ENCODE measurements around the gene RASGRP4. TPM values are rescaled to one million over a fixed set of nuclear protein-coding genes. Genes with fewer than 3 reads are reported as not detected.

The RASGRP4 gene
- total RNA-seq, 1 experiment from 2014 or later = not detected

DNA sequence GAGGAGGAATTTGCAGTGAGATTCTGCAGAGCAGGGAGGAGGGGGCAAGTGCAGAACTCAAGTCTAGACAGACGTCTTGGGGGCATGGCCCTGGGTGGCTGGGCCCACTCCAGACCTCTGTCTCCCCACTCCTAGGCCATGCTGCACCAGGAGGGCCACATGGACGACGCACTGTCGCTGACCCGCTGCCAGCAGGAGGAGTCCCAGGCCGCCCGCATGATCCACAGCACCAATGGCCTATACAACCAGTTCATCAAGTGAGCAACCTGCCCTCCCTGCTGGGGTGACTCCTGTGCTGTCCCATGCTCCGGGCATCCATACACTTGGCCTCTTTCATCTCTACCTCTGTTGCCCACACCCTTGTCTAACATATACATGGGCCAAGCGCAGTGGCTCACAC, 25.6 kb upstream of the RASGRP4 start:
- Histone ChIP-seq H3K36me3 (ENCODE audit: control insufficient read depth, insufficient read depth, low read length) (no peaks in the 10 kb centered on the region), H3K4me1 (ENCODE audit: control insufficient read depth, insufficient read depth, low read length) (no peaks in the 10 kb centered on the region), H3K9me3 (ENCODE audit: control insufficient read depth, insufficient read depth, low read depth, low read length) (no peaks in the 10 kb centered on the region), H3K4me3 (ENCODE audit: low read depth in 2 of 2, low read length in 2 of 2) (no peak overlapping the region), H3K27ac (ENCODE audit: low read length) (no peak overlapping the region), H3K27me3 (ENCODE audit: control insufficient read depth, insufficient read depth, low read length) (no peaks in the 10 kb centered on the region)
- no TSS peak for BruUV-seq (replicated peaks)
- TF ChIP-seq SIN3A (IDR thresholded peaks at IDR 0.05; ENCODE audit: borderline replicate concordance, insufficient read depth, low read depth, low read length) = no peak
- in situ Hi-C loops (cut with HindIII; ENCODE audit: low pct_unique_long_range_greater_than_20kb, low sequenced_read_pairs) = no loop called here
- CTCF ChIA-PET = no interaction called here
- POLR2A ChIA-PET = no interaction called here
- ATAC-seq (peak; percentile 44; the same call in 1 of the 2 replicates), DNase-seq (ENCODE audit: low read depth, low spot score) (no peak)
- intact Hi-C loops (cut with micrococcal nuclease; ENCODE audit: unreplicated experiment) = no loop called here

- in situ Hi-C loops (cut with HindIII; ENCODE audit: low pct_unique_long_range_greater_than_20kb, low sequenced_read_pairs) (no loop called here), intact Hi-C loops (cut with micrococcal nuclease; ENCODE audit: unreplicated experiment) (no loop called here)
- ATAC-seq = no peak
- Histone ChIP-seq H3K36me3 (ENCODE audit: control insufficient read depth, insufficient read depth, low read length) (no peaks in the 10 kb centered on the region), H3K4me3 (ENCODE audit: low read depth in 2 of 2, low read length in 2 of 2) (no peak overlapping the region), H3K9me3 (ENCODE audit: control insufficient read depth, insufficient read depth, low read depth, low read length) (no peaks in the 10 kb centered on the region), H3K27me3 (ENCODE audit: control insufficient read depth, insufficient read depth, low read length) (no peaks in the 10 kb centered on the region), H3K4me1 (ENCODE audit: control insufficient read depth, insufficient read depth, low read length) (no peaks in the 10 kb centered on the region), H3K27ac (ENCODE audit: low read length) (no peak overlapping the region)
- no peak for DNase-seq (ENCODE audit: low read depth, low spot score)
- TF ChIP-seq SIN3A (IDR thresholded peaks at IDR 0.05; ENCODE audit: borderline replicate concordance, insufficient read depth, low read depth, low read length) (no peak), POLR2AphosphoS5 (IDR thresholded peaks at IDR 0.05; ENCODE audit: low read depth, low read length) (no peak), CTCF (IDR thresholded peaks at IDR 0.05) (no peak), TCF7L2 (IDR thresholded peaks at IDR 0.05; ENCODE audit: low read depth, low read length) (no peak)
- TF ChIP-seq, protein P1, sequence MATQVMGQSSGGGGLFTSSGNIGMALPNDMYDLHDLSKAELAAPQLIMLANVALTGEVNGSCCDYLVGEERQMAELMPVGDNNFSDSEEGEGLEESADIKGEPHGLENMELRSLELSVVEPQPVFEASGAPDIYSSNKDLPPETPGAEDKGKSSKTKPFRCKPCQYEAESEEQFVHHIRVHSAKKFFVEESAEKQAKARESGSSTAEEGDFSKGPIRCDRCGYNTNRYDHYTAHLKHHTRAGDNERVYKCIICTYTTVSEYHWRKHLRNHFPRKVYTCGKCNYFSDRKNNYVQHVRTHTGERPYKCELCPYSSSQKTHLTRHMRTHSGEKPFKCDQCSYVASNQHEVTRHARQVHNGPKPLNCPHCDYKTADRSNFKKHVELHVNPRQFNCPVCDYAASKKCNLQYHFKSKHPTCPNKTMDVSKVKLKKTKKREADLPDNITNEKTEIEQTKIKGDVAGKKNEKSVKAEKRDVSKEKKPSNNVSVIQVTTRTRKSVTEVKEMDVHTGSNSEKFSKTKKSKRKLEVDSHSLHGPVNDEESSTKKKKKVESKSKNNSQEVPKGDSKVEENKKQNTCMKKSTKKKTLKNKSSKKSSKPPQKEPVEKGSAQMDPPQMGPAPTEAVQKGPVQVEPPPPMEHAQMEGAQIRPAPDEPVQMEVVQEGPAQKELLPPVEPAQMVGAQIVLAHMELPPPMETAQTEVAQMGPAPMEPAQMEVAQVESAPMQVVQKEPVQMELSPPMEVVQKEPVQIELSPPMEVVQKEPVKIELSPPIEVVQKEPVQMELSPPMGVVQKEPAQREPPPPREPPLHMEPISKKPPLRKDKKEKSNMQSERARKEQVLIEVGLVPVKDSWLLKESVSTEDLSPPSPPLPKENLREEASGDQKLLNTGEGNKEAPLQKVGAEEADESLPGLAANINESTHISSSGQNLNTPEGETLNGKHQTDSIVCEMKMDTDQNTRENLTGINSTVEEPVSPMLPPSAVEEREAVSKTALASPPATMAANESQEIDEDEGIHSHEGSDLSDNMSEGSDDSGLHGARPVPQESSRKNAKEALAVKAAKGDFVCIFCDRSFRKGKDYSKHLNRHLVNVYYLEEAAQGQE (IDR thresholded peaks at IDR 0.05; ENCODE audit: insufficient read depth in 1 of 2, low read depth in 2 of 2, low read length in 1 of 2) = no peak
- POLR2A ChIA-PET = no interaction called here
- BruUV-seq (replicated peaks) = no TSS peak
- CTCF ChIA-PET = no interaction called here
Measured at GRCh38 chr19:38451036-38451435, 25.0 kb upstream of the RASGRP4 start.

DNA sequence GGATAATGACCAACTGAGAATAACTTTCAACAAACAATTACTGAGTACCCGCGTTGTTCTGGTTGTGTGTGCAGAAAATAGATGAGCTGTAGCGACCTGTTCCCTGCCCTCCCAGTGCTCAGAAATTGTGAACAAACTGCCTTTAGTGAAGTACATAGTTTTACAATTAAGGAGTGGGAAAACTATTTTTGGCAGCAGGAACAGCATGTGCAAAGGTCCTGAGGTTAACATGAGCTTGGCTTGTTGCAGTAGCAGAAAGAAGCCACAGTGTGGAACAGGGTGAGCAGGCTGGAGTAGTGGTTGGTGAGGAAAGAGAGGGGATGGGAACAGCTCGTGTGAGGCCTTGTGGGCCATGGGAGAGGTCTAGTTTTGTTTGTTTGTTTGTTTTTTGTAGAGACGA, 23.5 kb upstream of the RASGRP4 start:
- DNase-seq (ENCODE audit: low read depth, low spot score) (no peak), ATAC-seq (no peak)
- intact Hi-C loops (cut with micrococcal nuclease; ENCODE audit: unreplicated experiment) = no loop called here
- Histone ChIP-seq H3K4me3 (ENCODE audit: low read depth in 2 of 2, low read length in 2 of 2) (no peak overlapping the region), H3K27ac (ENCODE audit: low read length) (no peak overlapping the region), H3K9me3 (ENCODE audit: control insufficient read depth, insufficient read depth, low read depth, low read length) (no peaks in the 10 kb centered on the region), H3K4me1 (ENCODE audit: control insufficient read depth, insufficient read depth, low read length) (no peaks in the 10 kb centered on the region), H3K36me3 (ENCODE audit: control insufficient read depth, insufficient read depth, low read length) (no peaks in the 10 kb centered on the region), H3K27me3 (ENCODE audit: control insufficient read depth, insufficient read depth, low read length) (no peaks in the 10 kb centered on the region)
- no TSS peak for BruUV-seq (replicated peaks)
- no peak for TF ChIP-seq CTCF (IDR thresholded peaks at IDR 0.05)
- no peak for TF ChIP-seq TCF7L2 (IDR thresholded peaks at IDR 0.05; ENCODE audit: low read depth, low read length)
- TF ChIP-seq POLR2AphosphoS5 (IDR thresholded peaks at IDR 0.05; ENCODE audit: low read depth, low read length) = no peak
- TF ChIP-seq, protein P1 (IDR thresholded peaks at IDR 0.05; ENCODE audit: insufficient read depth in 1 of 2, low read depth in 2 of 2, low read length in 1 of 2) = no peak
- no peak for TF ChIP-seq SIN3A (IDR thresholded peaks at IDR 0.05; ENCODE audit: borderline replicate concordance, insufficient read depth, low read depth, low read length)
- ChIA-PET POLR2A (no interaction called here), CTCF (no interaction called here)
- in situ Hi-C loops (cut with HindIII; ENCODE audit: low pct_unique_long_range_greater_than_20kb, low sequenced_read_pairs) = no loop called here
